Left colon (tissue), 2 donors: ENCODE results near the gene GPC6. TPM values are rescaled to one million over a fixed set of nuclear protein-coding genes. Genes with fewer than 3 reads are reported as not detected.

Source experiments
- ATAC-seq: fragments of 200-7000 bp; cut with Tn5 transposase; one replicate; pipeline ENCODE4 v1.9.1; 2020; ENCODE audit warnings: mild to moderate bottlenecking, moderate library complexity
- DNase-seq, 2 donors: peaks; one replicate each; pipeline ENCODE4 v3.0.0-alpha.2; 2020
- intact Hi-C, 2 donors: fragments of 100-400 bp; cut with DNase I in 1 of 2; cut with micrococcal nuclease in 1 of 2; formaldehyde crosslinking; loops; one replicate each; pipeline versions ENCODE4 v1.11.2 to v1.14.0; 2022; cut with DNase I, micrococcal nuclease
- total RNA-seq, 2 donors: library from RNA; stranded (reverse); fragmentation: NEBNext Ultra II Directional; extraction: Animal tissue kit (Norgen Biotek cat#: 25700); gene quantifications; one replicate each; pipeline ENCODE4 v1.2.1, GENCODE V29; 2021
- donor health status: DM: no; HTN: no; CAD: no.
- donor health status: DM: yes; HTN: yes; CAD: no.

The GPC6 gene
- total RNA-seq, 2 donors from 2014 or later = 2.5 to 5.2 TPM

DNA sequence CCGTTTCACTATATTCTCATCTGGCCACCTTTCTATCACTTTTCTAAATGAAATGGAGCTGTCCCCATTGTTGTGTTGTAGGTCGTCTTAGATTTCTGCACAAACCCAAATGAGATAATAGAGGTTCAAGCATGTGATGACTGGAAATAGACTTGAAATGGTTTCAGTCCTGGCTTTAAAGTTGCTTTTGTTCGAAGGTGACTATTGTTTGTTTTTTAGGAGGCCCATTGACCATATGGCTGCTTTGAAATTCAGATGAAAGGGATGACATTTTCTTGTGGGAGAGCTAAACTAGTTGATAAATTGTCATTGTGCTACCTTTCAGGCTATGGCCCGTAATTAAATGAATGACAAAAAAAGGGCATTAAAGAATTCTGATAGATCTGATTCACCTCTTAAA, 583.7 kb downstream of the GPC6 start:
- ATAC-seq (no peak), DNase-seq (no peak)
- intact Hi-C loops = no loop called here

DNA sequence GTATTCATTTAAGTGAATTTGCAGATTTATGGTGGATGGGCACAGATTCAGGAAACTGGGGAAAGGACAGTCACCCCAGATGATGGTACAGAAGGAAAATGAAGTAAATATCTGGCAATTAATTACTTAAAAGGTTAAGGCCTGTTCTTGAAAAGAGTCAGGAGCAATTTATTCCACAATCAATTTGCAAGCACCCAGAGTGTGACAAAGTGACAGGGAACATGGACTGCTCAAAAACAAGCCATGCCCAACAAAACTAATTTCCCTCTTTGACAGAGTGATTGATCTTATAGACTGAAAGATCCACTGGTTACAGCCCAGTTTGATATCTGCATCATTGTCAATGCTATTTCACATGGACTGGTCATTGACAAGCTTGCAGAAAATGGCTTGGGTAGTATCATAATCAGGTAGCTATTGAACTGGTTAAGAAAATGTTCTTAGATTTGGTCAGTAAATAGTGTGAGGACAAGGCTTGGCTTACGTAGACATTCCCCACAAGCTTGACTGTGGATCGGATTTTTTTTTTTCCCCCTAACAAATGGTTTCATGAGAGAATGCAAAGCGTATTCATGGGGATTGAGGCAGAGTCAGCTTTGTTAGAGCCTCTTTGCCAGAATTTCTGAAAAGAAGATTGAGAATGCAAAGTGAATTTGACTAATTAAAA, 584.6 kb downstream of the GPC6 start:
- intact Hi-C loops = no loop called here
- no peak for ATAC-seq

DNA sequence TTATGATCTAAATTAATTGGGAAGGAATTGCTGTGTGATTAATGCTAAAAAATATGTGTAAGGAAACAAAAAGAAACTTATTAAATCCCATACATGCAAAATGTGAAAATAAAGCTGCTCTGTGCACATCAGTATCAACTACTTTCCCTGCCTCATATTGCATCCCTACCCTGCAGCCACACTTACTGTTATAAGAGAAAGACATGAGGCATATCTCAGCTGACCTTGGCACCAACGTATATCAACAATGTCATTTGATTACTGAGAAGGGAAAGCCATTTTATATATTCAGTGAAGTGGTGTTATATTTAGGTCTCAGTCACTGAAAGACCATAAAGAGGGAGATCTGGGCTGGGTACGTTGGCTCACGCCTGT, 585.1 kb downstream of the GPC6 start:
- ATAC-seq (no peak), DNase-seq (no peak)
- intact Hi-C loops = no loop called here

More for the DNA sequence above, 584.6 kb downstream of the GPC6 start:
- no peak for DNase-seq

DNA sequence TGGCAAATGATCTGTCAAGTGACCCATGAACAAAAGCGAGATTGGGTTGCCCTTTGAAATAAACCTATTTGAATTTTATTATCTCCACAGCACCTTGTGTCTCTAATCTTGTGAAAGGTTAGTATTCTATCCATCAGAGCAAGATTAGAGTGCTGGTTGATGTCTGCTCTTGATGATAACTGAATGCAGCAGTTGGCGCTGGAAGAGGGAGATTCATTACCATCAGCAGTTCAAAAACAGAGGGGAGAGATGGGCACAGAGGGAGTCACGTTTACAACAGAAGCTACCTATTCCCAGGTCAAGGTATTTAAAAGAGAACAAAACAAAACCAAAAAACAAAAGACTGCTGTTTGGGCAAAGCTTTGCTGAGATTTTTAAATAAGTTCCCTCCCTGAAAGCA, 588.1 kb downstream of the GPC6 start:
- DNase-seq (no peak), ATAC-seq (no peak)
- intact Hi-C loops = no loop called here

DNA sequence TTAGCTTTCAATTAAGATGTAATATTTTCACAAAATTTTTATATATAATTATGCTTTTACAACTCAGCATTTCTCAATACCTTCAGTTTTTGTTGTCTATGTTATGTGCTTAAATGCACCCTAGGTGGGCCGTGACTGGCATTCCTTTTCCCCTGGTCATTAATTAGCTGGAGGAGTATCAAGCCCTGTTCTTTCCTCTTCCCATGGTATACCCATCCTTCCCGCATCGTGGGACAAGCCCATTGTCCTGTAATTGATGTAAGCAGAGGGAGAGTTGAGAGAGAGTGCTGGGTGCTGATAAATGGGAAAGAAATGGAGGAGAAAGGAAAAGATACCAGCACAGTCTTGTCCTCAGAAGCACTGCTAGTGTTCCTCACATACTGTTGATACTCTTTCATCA, 591.7 kb downstream of the GPC6 start:
- no peak for DNase-seq
- ATAC-seq = no peak
- intact Hi-C loops = no loop called here

DNA sequence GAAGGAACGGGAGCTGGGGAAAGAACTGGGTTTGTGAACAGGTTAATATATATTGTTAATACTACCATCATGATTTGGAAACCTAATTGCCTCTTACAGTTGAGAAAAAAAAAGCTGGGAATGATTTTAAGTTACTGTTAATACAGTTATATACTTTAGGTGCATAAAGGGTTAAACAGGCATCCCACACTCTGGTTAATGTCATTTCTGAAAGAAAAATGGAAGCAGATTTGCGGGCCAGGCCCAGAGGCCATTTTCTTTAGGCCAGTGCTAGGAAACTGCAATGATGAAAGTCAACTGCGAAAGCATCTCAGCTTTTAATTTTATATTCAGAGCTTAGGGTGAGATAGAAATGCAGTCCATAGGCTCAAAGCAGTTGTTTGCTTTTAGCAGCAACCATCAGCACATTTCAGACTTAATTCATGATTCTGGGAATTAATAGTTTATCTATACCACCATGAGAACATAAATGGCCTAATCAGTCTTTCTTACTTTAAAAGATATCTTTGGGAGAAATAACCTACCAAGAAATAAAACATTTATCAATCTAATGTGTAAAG, 592.8 kb downstream of the GPC6 start:
- ATAC-seq (no peak), DNase-seq (no peak)
- intact Hi-C loops = no loop called here

DNA sequence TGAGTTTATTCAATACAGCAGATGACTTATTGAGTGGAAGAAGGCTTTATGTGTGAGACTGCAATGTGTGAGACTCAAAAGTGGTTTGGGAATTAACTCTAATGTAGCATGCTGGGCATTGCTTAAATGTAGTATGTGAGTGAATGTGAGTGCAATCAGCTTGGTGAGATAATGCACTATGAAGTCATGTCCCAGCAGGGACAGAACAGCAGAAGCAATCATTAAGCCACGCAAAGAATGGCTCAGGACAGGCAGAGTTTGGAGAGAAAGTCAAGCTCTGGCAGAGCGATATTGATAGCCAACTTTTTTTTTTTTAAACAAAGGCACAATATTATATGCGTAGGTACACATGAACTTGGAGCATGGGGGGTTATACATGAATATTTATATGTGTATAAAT, 597.7 kb downstream of the GPC6 start:
- intact Hi-C loops = no loop called here
- no peak for DNase-seq
- no peak for ATAC-seq

DNA sequence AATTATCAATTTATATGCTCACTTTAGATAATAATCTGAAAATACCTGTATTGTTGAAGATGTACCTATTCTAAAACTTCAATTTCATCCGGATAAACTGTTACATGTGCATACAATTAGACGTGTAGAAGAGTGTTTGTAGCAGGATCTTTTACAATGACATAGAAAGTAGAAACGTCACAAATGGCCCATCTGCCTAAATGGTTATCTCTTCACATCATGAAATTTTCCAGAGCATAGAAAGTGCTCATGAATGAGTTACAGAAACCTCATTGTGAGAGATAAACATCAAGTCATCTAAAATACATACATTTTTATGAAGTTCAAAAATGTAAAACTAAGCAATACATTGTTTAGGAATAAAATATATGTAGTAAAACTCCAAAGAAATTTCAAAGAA, 607.4 kb downstream of the GPC6 start:
- DNase-seq (no peak), ATAC-seq (no peak)
- intact Hi-C loops = no loop called here

DNA sequence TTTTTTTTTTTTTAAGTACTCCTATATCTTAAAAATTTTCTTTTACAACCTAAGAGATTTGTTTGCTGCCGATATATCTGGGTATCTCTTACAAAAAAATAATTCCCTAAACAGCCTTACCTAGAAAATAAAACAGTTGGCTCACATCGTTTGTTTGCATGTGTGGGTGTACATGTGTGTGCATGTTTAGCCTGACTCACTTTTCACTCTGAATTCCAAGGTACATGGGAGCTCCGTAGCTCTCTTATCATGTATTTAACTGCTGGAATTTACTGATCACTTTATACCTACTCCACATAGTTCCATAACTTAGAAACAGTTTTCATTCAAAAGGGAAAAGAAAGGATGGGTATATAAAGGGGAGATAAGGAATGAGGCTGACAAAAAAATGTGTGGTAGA, 616.5 kb downstream of the GPC6 start:
- DNase-seq (no peak), ATAC-seq (no peak)
- intact Hi-C loops = no loop called here

DNA sequence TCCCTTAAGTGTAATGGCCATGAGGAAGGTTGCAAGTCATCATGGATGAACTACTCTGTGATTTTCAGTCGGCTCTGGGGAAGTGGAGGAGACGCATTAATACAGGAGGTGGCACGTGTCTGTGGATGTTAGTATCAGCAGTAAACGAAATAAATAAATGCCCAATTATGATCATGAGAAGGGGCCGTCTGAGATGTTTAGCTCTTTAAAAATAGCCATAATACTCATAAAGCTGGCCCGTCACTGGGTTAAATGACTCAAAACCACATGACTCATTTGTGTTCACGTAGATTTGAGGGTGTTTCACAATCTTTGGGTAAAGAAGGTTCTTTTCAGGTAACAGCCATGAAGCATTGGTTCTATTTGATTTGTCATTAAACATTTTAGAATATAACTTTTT, 620.6 kb downstream of the GPC6 start:
- ATAC-seq = no peak
- DNase-seq = no peak
- intact Hi-C loops = no loop called here

DNA sequence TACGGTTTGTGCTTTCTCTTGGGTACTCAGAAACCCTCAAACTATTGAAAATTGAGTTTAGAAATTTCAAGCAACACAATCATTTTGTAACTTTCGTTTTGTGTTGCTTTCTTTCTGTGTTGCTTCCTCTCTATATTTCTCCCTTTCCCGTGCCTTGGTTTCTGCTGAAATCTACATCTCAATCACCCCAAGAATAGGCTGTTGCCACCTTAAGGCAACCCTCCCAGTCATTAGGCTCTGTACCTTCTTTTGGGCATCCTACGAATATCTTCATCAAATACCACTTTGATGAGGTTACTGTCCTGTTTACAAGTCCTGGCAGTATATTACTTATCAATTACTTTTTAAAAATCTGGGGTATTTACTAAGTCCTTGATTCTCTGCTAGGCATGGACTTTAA, 621.6 kb downstream of the GPC6 start:
- intact Hi-C loops = no loop called here
- no peak for DNase-seq
- no peak for ATAC-seq

DNA sequence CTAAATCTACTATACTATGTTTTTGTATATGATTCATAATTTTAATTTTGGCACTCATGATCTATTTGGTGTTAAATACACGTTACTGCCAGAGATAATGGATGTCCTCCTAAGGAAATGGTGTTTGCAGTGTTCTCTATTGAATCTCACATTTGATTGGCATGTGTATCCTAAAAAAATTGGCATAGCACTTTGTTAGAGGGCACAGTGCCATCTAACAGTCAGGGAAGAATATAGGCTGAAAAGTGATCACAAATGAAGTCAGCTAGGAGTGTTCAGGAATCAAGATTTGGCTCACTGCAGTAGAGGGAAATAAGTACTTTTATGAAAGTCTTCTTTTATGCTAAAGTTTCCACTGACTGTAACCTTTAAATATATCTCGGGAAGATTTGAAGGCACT, 624.6 kb downstream of the GPC6 start:
- intact Hi-C loops = no loop called here
- no peak for ATAC-seq
- DNase-seq = no peak

DNA sequence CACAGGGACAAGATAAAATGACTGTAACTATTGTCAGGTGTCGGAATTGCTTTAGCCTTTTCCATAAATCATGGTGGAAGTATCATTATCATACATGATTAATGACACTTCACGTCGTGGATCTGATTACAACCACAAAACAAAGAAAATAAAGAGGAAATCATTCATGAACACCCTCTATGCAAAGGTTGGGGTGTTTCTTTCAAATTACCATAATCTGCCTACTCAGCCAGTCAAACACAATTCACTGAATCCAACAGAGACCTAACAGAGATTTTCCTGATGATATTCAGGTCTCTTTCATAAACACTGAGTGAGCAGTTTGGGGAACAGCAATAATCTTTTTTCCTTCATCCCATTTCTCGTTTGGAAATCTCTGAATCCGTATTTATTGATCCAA, 627.3 kb downstream of the GPC6 start:
- ATAC-seq (no peak), DNase-seq (no peak)
- intact Hi-C loops = no loop called here

DNA sequence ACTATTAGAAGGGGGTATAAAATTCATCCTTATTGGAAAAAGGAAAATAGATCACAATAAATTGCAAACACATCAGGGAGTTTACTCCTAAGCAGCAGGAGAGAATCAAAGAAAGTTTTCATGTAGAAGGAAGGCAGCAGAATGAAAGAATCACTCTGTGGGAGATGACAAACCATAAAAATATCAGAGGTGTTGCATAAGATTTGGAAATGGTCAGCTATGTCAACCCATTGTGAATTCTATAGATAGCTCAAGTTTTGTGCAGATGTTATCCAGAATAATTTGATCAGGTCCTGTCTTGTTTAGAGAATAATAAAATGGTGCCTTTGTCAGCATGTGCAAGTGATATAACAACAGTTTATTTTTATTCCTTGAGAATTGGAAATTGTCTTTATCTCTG, 630.5 kb downstream of the GPC6 start:
- ATAC-seq = no peak
- DNase-seq = no peak
- intact Hi-C loops = no loop called here

DNA sequence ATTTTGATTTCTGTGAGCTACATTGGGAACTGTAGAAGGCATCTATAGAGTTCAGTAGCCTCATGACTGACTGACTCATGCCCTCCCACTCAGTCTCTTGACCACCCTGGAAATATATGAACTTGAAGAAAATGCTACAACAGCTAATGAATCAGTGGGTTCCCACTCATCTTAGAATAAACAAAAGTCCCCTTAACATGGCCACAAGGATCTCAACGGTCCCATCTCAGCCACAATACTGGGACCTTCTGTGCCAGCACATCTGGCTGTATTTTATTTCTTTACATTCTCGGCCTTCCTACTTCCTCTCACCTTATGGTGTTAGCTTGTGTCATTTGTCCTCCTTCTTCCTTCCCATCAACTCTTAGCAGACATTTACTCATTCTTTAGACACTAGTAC, 633.1 kb downstream of the GPC6 start:
- DNase-seq = no peak
- intact Hi-C loops = no loop called here
- ATAC-seq = no peak

DNA sequence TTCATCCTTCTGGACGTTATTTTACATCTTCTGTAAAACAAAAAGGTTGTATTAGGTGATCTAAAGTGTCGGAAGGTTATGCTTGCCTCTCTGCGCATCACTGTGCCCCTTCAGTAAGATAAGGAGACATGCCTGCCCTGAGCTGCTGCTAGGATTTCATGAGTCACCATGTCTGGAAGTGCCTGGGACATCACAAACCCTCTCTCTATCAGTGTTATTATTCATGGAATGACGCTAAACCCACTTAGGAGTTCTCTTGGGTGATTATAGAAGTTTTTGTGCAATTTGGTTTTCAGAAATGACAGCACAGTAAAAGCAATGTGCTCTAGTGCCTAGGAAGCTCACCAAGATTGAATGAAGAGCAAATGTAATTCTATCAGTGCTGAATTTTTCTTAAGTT, 635.2 kb downstream of the GPC6 start:
- no peak for ATAC-seq
- intact Hi-C loops = no loop called here
- DNase-seq = no peak

DNA sequence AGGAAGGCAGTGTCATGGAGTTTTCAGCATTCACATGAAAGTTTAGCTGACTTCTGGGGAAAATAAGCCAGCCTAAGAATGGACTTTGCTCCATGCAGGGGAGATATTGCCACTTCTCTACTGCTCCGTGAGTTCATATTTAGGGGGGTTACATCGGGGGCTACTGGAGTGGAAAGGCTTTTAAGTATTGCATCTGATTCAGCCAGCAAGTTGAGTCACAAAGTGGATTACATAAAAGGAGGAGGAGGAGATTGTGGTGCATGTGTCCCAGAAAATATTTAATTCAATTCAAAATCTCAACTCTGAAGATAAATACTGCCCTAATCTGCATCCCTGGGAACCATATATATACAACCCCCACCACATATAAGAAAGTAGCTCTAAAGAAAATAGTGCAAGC, 635.7 kb downstream of the GPC6 start:
- intact Hi-C loops = no loop called here
- ATAC-seq = no peak
- no peak for DNase-seq

DNA sequence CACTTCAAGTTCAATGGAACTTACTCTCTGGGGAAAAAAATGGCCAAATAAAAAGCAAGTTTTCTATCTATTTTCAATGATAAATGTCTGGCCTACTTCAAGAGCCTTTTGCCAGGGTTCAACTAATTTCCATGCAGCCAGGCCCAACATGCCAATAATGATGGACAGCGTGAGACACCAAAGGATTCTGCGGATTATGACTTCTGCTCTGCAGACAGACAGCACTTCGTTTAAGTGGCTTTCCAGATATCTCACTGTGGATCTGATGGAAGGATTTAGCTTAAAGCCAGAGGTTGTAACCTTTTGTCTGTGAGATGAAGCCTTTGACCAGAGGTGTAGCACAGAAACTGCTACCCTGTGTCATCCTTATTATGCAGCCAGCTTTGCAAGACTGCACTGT, 638.6 kb downstream of the GPC6 start:
- intact Hi-C loops = no loop called here
- ATAC-seq = no peak
- no peak for DNase-seq

DNA sequence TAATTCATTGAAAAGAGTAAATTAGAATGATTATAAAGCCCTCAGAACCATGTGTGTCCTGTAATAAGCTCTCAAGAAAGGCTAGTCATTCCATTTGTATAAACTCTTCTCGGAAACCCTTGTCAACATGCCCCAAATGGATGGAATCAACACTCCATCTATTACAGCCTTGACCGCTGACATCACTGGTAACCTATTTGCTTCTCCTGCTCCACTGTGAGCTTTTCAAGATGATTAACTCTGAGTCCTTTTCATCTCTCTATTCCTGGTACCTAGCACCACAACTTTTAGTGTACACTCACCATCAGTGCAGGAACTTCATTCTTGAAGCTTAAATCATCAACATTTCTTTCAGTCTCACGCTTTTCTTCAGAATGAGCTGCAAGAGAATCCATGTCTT, 640.9 kb downstream of the GPC6 start:
- ATAC-seq = no peak
- no peak for DNase-seq
- intact Hi-C loops = no loop called here

DNA sequence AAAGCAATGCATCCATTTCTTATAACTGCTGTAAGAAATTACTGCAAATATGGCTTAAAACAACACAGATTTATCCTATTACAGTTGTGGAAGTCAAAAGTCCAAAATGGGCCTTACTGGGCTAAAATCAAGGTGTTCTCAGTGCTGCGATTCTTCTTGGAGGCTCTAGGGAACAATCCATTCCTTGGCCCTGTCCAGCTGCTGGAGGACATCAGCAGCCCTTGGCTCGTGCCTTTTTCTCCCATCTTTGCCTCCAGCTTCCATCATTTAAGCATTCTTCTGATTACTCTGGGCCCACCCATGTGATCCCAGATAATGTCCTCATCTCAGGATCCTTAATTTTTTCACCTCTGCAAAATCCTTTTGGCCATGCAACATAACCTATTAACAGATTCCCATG, 645.8 kb downstream of the GPC6 start:
- no peak for ATAC-seq
- intact Hi-C loops = no loop called here
- DNase-seq = no peak

DNA sequence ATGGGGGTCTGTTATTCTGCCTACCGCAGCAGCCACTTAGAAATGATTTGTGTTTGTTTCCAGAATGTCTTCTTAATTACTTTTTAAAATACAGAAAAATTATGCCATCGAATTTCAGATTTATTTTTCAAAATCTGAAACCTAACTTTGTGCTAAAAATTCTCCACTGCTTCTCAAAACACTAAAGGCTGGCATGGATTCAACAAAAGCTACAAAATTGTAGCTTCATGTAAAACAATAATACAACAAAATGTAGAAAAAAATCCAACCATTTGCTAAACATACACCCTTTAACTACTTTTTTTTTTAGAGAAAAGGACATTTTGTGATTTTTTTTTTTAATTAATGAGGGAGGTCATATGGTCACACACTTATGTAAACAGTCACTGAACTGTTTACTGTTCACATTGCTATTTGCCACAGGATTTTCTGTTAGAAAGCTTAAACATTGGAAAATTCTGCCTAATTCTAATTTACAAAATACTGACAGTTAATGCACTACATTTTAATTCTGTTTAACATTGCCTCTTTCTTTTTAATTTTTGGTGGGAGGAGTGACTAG, 646.3 kb downstream of the GPC6 start:
- ATAC-seq = no peak
- intact Hi-C loops = no loop called here
- no peak for DNase-seq
